CD14-positive monocyte (primary cell): ENCODE data around the gene PLEKHM3. TPM values are rescaled to one million over a fixed set of nuclear protein-coding genes. Genes with fewer than 3 reads are reported as not detected.

Experiments used
- DNase-seq, 3 donors: peaks; one replicate each; pipeline ENCODE4 v3.0.0-alpha.2; 2011 to 2022
- H2AFZ ChIP-seq: 2 replicates; pipeline ENCODE4 v1.6.0; 2012; ENCODE audit warnings: mild to moderate bottlenecking, low read depth, low read length, inconsistent platforms; ENCODE audit not compliant: insufficient read depth, poor library complexity, severe bottlenecking
- H3K27ac ChIP-seq, 2 donors: 1 replicate in 1 of 2; 2 replicates in 1 of 2; pipeline ENCODE4 v1.5.1; 2012 to 2013; ENCODE audit warnings: low read length in 2 of 2, control low read depth in 1 of 2, inconsistent platforms in 1 of 2, low read depth in 1 of 2, mild to moderate bottlenecking in 1 of 2
- H3K27me3 ChIP-seq, 2 donors: one replicate each; pipeline versions ENCODE4 v1.6.0 to v1.6.1; 2011 to 2013; ENCODE audit warnings: low read length in 2 of 2; ENCODE audit not compliant: control insufficient read depth in 2 of 2, insufficient read depth in 2 of 2
- H3K36me3 ChIP-seq, 2 donors: replicated peaks in 1 of 2; 1 replicate in 1 of 2; 2 replicates in 1 of 2; pipeline versions ENCODE4 v1.5.1 to v1.6.1; 2012 to 2013; ENCODE audit warnings: low read length in 2 of 2, control low read depth in 1 of 2, inconsistent platforms in 1 of 2, mild to moderate bottlenecking in 1 of 2; ENCODE audit not compliant: insufficient read depth in 2 of 2, control insufficient read depth in 1 of 2
- H3K4me1 ChIP-seq, 2 donors: 1 replicate in 1 of 2; 2 replicates in 1 of 2; pipeline versions ENCODE4 v1.5.1 to v1.6.1; 2012 to 2013; ENCODE audit warnings: low read length in 2 of 2, control low read depth in 1 of 2, inconsistent platforms in 1 of 2, mild to moderate bottlenecking in 1 of 2, moderate library complexity in 1 of 2; ENCODE audit not compliant: insufficient read depth in 2 of 2, control insufficient read depth in 1 of 2
- H3K4me2 ChIP-seq: replicated peaks from 2 replicates; pipeline ENCODE3; 2012; ENCODE audit warnings: low read length, moderate library complexity, mild to moderate bottlenecking; ENCODE audit not compliant: poor library complexity, severe bottlenecking; ENCODE audit errors: extremely low read depth
- H3K4me3 ChIP-seq, 3 experiments: fragments of 200-600 bp in 1 of 3; sonication (generic) in 1 of 3; replicated peaks in 1 of 3; 1 replicate in 2 of 3; 2 replicates in 1 of 3; pipeline ENCODE4 v1.5.1; 2011 to 2013; ENCODE audit warnings: low read length in 3 of 3, mild to moderate bottlenecking in 3 of 3, control low read depth in 2 of 3, low read depth in 2 of 3, inconsistent platforms in 1 of 3, moderate library complexity in 1 of 3
- H3K79me2 ChIP-seq: 2 replicates; pipeline ENCODE4 v1.6.0; 2012; ENCODE audit warnings: mild to moderate bottlenecking, control low read depth, inconsistent platforms, low read length, moderate library complexity; ENCODE audit not compliant: insufficient read depth
- H3K9ac ChIP-seq: 2 replicates; pipeline ENCODE4 v1.6.0; 2017; ENCODE audit warnings: low read length, mild to moderate bottlenecking; ENCODE audit not compliant: insufficient read depth, poor library complexity, severe bottlenecking
- H3K9me3 ChIP-seq, 2 donors: replicated peaks in 1 of 2; 1 replicate in 1 of 2; 2 replicates in 1 of 2; pipeline versions ENCODE4 v1.5.1 to v1.6.1; 2012 to 2013; ENCODE audit warnings: low read length in 2 of 2, control low read depth in 1 of 2; ENCODE audit not compliant: control insufficient read depth in 1 of 2, insufficient read depth in 1 of 2
- H4K20me1 ChIP-seq: 2 replicates; pipeline ENCODE4 v1.6.0; 2012; ENCODE audit warnings: mild to moderate bottlenecking, low read length, control low read depth, moderate library complexity; ENCODE audit not compliant: insufficient read depth
- H3K27ac Mint-ChIP-seq, 7 donors: one replicate each; pipeline ENCODE4 v1.8.0; 2020; ENCODE audit warnings: mild to moderate bottlenecking in 7 of 7, mixed read lengths in 7 of 7, moderate library complexity in 6 of 7, inconsistent platforms in 2 of 7
- H3K27me3 Mint-ChIP-seq, 3 donors: one replicate each; pipeline ENCODE4 v1.8.0; 2021 to 2022; ENCODE audit warnings: low read depth in 3 of 3, mild to moderate bottlenecking in 3 of 3, mixed read lengths in 3 of 3, moderate library complexity in 3 of 3, inconsistent platforms in 1 of 3
- H3K36me3 Mint-ChIP-seq, 2 donors: one replicate each; pipeline ENCODE4 v1.8.0; 2020; ENCODE audit warnings: mixed read lengths in 2 of 2, inconsistent platforms in 1 of 2, mild to moderate bottlenecking in 1 of 2
- H3K4me1 Mint-ChIP-seq: one replicate; pipeline ENCODE4 v1.8.0; 2020; ENCODE audit warnings: mild to moderate bottlenecking, mixed read lengths
- H3K4me3 Mint-ChIP-seq, 2 donors: one replicate each; pipeline ENCODE4 v1.8.0; 2020; ENCODE audit warnings: mild to moderate bottlenecking in 2 of 2, mixed read lengths in 2 of 2, moderate library complexity in 1 of 2
- H3K9me3 Mint-ChIP-seq, 7 donors: one replicate each; pipeline ENCODE4 v1.8.0; 2020 to 2022; ENCODE audit warnings: mixed read lengths in 7 of 7, mild to moderate bottlenecking in 6 of 7, moderate library complexity in 6 of 7, inconsistent platforms in 2 of 7
- CTCF ChIP-seq: fragments of 200-600 bp; IDR thresholded peaks from one replicate; pipeline ENCODE4 v1.8.0; 2022; ENCODE audit warnings: antibody characterized with exemption, mild to moderate bottlenecking
- WGBS: methylation state at CpG from one replicate; pipeline ENCODE4 v1.1.5; 2013; ENCODE audit warnings: missing lambda C conversion rate; ENCODE audit not compliant: insufficient coverage; 5-methylcytosine and 5-hydroxymethylcytosine counted together
- intact Hi-C, 2 donors: fragments of 100-400 bp; cut with micrococcal nuclease; formaldehyde crosslinking; loops; one replicate each; pipeline versions ENCODE4 v1.15.0 to v1.15.1; 2023
- polyA plus RNA-seq, 3 donors: library from polyadenylated mRNA; depleted of rRNA in 1 of 3; unstranded in 2 of 3; stranded (reverse) in 1 of 3; fragments of 300-500 nt in 2 of 3; fragments of >200 nt in 1 of 3; fragmentation: Illumina TruSeq in 2 of 3; gene quantifications; 1 replicate in 2 of 3; 2 replicates in 1 of 3; pipeline ENCODE4 v1.2.3, GENCODE V29; 2012 to 2021

Gene PLEKHM3
- polyA plus RNA-seq, 3 donors = 3.0 to 8.0 (median 3.0) TPM

GRCh38 chr2:207775473-207775872 is 249.9 kb downstream of the PLEKHM3 start:
- Histone ChIP-seq H2AFZ (no peak overlapping the region), H3K36me3 (no peaks in the 10 kb centered on the region), H3K4me3 (no peak overlapping the region), H3K27me3 (no peaks in the 10 kb centered on the region), H3K27ac (no peak overlapping the region), H3K4me1 (peaks cover 10 to 11% of the 10 kb centered on the region in 2 donors), H3K9ac (no peak overlapping the region), H3K9me3 (no peaks in the 10 kb centered on the region), H3K4me2 (no peak overlapping the region), H4K20me1 (no peaks in the 10 kb centered on the region), H3K79me2 (no peaks in the 10 kb centered on the region)
- Mint-ChIP-seq H3K27ac (no peak overlapping the region), H3K4me1 (peaks cover 11% of the 10 kb centered on the region), H3K36me3 (no peaks in the 10 kb centered on the region), H3K4me3 (no peak overlapping the region), H3K9me3 (peaks cover 0 to 2% (median 0%) of the 10 kb centered on the region in 7 donors), H3K27me3 (peaks cover 1 to 10% (median 4%) of the 10 kb centered on the region in 3 donors)
- WGBS = no CpG with 5 or more reads among the region's 3 CpGs
- DNase-seq = no peak
- intact Hi-C loops = no loop called here
- TF ChIP-seq CTCF = no peak

GRCh38 chr2:207772844-207773205 is 252.5 kb downstream of the PLEKHM3 start:
- Histone ChIP-seq H3K9me3 (no peaks in the 10 kb centered on the region), H3K36me3 (no peaks in the 10 kb centered on the region), H3K79me2 (peaks cover 7% of the 10 kb centered on the region), H3K4me1 (peaks cover 26 to 33% of the 10 kb centered on the region in 2 donors), H3K27me3 (peaks cover 0 to 7% of the 10 kb centered on the region in 2 donors), H2AFZ (no peak overlapping the region), H3K27ac (no peak overlapping the region), H4K20me1 (peaks cover 1% of the 10 kb centered on the region), H3K4me2 (no peak overlapping the region), H3K9ac (no peak overlapping the region), H3K4me3 (no peak overlapping the region)
- H3K4me1 Mint-ChIP-seq = peaks cover 28% of the 10 kb centered on the region
- H3K9me3 Mint-ChIP-seq = peaks cover 0 to under 1% (median 0%) of the 10 kb centered on the region in 7 donors
- H3K36me3 Mint-ChIP-seq = no peaks in the 10 kb centered on the region
- no peak for DNase-seq
- WGBS = 90% methylated on average over 8 of the region's 13 CpGs
- TF ChIP-seq CTCF = no peak
- intact Hi-C loops = no loop called here
- peaks cover 4 to 25% (median 18%) of the 10 kb centered on the region in 3 donors for H3K27me3 Mint-ChIP-seq
- no peak overlapping the region for H3K27ac Mint-ChIP-seq
- no peak overlapping the region for H3K4me3 Mint-ChIP-seq
